ENCODE measurements around the gene MUC20.
"Not testable (repeated sequence)": the region's sequence is repeated elsewhere in the genome, so short reads cannot be mapped to it uniquely, and the experiment has no call there.

The MUC20 gene

DNA sequence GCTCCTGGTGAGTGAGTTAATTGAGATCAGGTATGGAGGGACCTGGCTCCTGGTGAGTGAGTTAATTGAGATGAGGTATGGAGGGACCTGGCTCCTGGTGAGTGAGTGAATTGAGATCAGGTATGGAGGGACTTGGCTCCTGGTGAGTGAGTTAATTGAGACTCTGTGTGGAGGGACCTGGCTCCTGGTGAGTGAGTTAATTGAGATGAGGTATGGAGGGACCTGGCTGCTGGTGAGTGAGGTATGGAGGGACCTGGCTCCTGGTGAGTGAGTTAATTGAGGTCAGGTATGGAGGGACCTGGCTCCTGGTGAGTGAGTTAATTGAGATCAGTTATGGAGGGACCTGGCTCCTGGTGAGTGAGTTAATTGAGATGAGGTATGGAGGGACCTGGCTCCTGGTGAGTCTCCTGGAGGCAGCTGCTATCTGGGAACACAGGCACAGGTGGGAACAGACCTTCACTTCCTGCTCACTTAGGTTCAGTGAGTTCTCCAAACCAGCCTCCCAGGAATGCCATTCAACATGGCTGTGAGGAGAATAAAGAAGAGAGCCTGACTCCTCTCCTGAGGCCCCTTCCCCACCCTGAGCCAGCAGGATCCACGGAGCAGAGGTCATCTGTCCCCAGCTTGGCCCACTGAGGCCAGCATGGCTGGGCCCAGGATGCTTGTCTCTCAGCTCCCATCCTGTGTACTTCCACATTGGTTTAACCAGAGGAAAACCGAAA lies 9.5 kb upstream of the MUC20 start:
- not testable (repeated sequence) for DNase-seq (ENCODE audit: low read depth in 2 of 2)

DNA sequence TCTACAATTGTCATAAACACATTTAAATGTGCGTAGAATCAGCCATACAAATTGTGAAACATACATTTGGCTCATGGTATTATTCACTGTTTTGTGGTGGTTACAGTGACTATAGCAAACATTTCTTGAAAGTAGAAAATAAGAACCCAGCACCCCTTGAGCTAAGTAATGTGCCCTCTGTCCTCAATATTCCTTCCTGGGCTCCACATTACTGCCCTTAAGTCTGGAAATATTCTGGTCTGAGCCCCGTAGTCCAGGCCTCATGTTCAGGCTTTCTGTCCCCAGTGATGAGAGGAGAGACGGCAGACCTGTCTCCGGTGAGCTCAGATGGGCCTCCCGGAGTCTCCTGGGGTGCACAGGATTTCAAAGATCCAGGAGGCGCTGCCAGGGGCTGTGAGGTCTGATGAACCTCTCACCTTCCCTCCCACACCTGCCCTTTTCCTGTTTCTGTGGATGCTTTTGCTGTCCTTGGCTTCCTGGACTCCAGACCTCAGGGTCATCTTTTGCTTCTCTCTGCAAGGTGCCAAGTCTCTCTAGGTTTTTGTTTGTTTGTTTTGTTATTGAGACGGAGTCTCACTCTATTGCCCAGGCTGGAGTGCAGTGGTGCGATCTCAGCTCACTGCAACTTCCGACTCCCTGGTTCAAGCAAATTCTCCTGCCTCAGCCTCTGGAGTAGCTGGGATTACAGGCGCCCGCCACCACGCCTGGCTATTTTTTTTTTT lies 8.8 kb upstream of the MUC20 start:
- no peak for DNase-seq (ENCODE audit: low read depth in 2 of 2)

DNA sequence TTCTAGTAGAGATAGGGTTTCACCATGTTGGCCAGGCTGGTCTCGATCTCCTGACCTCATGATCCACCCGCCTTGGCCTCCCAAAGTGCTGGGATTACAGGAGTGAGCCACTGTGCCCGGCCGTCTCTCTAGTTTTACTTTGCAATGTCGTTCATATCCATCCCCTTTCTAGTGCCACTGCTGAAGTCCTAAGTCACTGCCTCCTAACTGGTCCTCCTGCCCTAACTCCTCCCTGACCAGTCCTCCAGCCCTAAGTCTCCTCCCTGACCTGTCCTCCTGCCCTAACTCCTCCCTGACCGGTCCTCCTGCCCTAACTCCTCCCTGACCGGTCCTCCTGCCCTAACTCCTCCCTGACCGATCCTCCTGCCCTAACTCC lies 8.3 kb upstream of the MUC20 start:
- DNase-seq (ENCODE audit: low read depth in 2 of 2) = not testable (repeated sequence)

DNA sequence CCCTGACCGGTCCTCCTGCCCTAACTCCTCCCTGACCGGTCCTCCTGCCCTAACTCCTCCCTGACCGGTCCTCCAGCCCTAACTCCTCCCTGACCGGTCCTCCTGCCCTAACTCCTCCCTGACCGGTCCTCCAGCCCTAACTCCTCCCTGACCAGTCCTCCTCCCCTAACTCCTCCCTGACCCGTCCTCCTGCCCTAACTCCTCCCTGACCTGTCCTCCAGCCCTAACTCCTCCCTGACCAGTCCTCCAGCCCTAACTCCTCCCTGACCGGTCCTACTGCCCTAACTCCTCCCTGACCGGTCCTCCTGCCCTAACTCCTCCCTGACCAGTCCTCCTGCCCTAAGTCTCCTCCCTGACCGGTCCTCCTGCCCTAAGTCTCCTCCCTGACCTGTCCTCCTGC lies 7.6 kb upstream of the MUC20 start:
- not testable (repeated sequence) for DNase-seq (ENCODE audit: low read depth in 2 of 2)

DNA sequence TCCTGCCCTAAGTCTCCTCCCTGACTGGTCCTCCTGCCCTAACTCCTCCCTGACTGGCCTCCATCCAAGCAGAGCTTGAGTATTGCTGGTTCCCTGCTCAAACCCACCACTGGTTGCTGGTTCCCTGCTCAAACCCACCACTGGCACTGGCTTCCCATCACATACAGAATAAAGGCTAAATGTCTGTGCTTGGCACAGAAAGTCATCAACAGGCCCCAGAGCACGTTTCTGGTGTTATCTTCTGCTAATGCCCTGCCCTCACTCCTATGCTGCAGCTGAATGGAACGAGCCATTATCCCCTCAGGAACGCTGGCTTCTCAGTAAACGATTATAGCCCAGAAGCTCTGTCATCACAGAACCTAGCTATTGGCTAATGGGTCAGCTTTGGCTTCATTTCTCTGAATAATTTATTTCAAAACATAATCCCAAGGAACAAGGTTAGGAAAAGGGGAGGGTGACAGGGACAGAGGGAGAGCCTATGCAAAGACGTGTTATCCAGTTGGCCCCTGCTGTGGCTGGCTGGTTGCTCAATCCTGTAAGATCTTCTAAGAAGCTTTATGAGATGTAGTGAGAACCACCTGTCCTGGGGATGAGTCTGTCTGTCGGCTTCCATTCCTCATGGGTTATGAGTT lies 6.3 kb upstream of the MUC20 start:
- DNase-seq (ENCODE audit: low read depth in 2 of 2) = no peak

DNA sequence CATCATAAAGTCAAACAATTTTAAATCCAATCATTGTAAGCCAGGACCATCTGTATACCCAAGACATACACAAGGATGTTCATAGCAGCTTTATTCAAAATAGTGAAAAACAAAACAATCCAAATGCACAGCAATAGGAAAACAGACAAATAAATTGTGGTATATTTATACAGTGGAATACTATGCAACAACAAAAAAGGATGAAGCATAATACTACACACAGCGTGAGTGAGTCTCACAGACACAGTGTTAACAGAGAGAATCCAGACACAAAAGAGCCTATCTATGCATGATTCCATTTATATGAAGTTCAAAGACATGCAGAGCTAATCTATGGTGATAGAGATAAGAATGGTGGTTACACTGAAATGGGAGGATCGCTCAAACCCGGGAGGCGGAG lies 5.6 kb upstream of the MUC20 start:
- no peak for DNase-seq (ENCODE audit: low read depth in 2 of 2)

DNA sequence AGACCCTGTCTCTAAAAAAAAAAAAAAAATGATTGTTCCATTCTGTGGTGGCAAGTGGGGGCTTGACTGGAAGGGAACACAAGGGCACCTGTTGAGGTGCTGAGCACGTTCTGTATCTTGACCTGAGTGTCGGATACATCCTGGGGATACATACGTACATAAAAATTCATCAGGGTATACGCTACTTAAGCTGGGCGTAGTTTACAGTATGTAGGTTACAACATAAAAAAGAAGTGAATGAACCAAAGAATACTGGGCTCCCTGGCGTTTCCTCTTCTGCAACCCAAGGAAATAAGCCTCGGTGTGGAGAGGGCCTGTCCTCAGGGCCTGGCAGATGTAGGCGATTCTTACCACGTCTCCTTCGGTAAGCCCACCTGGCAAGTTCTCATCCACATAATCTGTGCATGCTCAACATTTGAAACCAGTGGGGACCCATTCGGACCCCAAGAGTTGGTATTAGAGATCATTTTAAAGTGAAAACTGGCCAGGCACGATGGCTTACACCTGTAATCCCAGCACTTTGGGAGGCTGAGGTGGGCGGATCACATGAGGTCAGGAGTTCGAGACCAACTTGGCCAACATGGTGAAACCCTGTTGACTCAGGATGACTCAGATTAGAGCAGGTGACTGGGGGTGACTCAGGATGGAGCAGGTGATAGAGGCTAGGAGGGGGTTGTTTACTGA lies 5.1 kb upstream of the MUC20 start:
- no peak for DNase-seq (ENCODE audit: low read depth in 2 of 2)

DNA sequence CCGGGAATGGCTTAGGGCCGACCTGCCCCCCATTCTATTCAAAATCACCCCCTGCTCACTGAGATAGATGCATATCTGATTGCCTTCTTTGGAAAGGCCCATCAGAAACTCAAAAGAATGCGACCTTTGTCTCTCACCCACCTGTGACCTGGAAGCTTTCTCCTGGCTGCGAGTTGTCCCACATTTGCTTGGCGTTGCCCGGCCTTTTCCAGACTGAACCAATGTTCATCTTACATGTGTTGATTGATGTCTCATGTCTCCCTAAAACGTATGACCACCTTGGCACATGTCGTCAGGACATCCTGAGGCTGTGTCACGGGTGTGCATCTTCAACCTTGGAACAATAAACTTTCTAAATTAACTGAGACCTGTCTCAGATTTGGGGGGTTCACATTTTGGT lies 3.4 kb upstream of the MUC20 start:
- no peak for DNase-seq (ENCODE audit: low read depth in 2 of 2)

DNA sequence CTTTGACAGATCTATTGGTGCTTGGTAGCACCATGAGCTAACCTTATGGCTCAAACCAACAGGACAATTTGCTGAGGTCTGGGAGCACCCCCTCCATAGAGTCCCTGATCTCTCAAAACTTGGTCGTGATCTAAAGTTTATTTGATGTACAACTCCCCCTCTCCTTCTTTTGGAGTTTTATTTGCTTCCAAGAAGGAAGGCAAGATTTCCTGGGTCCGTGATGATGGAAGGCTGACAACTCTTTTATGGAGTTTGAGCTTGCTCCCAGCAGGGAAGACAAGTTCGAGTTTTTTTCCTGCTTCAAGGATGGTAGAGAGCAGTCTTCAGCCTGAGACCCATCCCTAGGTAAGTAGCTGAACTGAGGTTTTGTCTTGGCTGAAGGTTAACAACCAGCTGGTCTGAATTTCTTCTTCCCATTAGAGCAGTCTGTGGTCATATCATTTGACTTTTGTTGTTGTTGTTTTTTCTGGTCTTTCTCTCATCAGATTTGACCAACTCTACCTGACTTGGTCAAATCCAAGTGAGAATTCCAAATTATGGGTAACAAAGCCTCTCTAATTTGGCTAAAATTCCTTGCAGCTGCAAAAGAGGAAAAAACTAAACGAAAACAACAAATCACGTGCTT lies 2.8 kb upstream of the MUC20 start:
- no peak for DNase-seq (ENCODE audit: low read depth in 2 of 2)

DNA sequence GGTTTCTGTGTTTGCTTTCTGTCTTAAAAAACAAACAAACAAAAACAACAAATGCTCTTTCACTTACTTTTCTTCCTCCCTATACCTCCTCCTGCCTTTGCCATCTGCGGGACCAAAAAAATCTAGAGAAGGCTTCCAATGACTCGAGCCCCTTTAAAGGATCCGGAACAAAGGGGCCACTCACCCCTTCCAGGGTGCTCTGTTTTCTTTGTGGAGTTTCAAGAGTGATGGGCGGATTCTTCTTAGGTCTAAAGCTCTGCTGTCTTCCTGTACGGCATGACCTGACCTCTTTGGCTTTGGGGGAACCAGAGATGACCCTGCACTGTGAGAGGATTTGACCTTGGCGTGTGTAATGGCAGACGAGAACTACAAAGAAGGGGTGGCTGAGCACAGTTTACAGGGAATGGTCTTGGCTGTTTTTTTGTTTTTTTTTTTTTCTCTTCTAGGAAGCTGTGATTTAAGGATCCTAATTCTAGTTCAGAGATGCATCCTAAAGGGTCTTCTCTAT lies 2.2 kb upstream of the MUC20 start:
- DNase-seq (ENCODE audit: low read depth in 2 of 2) = no peak

DNA sequence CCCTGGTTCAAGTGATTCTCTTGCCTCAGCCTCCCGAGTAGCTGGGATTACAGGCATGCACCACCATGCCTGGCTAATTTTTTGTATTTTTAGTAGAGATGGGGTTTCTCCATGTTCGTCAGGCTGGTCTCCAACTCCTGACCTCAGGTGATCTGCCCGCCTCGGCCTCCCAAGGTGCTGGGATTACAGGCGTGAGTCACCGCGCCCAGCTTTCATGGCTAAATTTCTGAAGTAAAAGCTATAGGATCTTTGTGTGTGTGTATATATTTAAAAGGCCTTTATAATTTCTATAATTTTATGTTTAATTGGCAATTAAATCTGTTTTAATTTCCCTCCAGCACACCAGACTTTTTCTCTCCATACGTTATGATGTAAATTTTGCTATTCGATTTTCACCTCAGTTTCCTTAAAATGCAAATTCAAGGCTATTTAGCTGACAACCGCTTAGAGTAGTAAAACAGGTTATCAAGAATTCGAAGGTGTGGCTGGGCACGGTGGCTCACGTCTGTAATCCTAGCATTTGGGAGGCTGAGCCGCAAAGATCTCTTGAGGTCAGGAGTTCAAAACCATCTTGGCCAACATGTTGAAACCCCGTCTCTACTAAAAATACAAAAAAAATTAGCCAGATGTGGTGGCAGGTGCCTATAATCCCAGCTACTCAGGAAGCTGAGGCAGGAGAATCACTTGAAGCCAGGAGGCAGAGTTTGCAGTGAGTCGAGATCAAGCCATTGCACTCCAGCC lies 1.1 kb upstream of the MUC20 start:
- not testable (repeated sequence) for DNase-seq (ENCODE audit: low read depth in 2 of 2)

DNA sequence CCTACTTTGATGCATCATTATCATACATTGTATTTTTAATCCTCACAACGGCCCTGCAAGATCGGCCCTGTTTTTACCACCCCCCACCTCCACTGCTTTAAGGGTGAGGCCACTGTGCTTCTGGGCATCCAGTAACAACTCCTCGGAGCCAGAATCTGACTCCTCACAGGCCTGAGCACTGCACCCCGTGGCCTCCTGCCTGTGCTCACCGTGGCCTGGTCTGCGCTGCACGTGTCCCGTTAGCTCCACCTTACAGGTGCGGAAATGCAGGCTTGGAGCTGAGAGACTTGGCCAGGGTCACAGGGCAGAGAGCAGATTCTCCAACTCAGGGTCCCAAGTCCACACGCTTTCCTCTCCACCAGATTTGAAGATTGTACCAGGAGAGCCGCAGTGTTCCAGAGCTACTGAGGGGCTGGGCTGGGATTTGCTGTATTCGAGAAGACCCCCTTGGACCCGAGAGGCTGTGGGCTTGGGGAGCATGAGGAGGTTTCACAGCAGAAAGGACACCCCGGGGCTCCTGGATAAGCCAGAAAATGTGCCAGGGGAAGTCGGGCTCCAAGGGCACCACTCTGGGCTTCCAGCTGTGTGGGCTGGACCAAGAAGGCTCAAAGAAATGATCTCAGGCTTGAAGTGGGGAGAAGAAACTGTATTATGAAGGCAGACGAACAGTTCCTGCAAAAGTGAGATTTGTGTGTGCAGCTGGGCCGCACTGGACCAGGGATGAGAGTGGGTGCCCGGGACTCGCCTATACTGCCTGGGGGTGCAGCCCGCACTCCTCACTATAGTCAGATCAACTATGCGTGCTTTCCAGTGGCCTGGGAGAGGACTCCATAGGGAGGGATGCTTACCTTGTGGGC lies 1.6 kb downstream of the MUC20 start:
- not testable (repeated sequence) for DNase-seq (ENCODE audit: low read depth in 2 of 2)

DNA sequence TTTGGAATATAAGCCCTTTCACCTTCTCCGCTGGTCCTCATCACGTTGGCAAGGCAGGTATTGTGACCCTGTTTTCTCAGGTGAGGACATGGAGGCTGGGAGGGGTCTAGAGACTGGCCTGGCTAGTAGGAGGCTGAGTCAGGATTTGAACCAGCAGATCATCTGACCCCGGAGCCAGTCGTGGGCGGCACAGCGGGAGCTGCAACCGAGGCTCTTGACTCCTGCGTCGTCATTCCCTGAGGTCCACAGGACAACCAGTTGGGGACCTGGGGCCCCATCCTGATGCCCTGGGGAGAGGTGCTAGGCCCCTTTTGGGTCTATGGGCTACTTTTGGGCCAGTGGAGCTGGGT lies 2.2 kb downstream of the MUC20 start:
- DNase-seq (ENCODE audit: low read depth in 2 of 2) = not testable (repeated sequence)

DNA sequence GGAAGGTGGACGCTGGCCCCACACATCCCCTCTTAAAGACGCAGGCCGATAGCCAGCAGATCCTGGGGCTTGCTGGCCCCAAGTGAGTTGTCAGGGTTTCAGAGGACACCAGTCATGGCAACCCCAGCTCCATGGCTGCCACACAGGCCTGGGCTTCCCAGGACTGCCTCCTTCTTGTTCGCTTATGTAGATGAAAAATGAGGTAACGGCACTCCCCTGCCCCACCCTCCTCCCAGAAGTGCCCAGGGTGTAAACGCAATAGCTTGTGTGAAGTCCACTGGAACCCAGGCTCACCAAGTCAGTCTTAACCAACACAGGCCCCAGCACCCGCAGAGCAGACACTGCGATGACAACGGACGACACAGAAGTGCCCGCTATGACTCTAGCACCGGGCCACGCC lies 3.6 kb downstream of the MUC20 start:
- not testable (repeated sequence) for DNase-seq (ENCODE audit: low read depth in 2 of 2)

DNA sequence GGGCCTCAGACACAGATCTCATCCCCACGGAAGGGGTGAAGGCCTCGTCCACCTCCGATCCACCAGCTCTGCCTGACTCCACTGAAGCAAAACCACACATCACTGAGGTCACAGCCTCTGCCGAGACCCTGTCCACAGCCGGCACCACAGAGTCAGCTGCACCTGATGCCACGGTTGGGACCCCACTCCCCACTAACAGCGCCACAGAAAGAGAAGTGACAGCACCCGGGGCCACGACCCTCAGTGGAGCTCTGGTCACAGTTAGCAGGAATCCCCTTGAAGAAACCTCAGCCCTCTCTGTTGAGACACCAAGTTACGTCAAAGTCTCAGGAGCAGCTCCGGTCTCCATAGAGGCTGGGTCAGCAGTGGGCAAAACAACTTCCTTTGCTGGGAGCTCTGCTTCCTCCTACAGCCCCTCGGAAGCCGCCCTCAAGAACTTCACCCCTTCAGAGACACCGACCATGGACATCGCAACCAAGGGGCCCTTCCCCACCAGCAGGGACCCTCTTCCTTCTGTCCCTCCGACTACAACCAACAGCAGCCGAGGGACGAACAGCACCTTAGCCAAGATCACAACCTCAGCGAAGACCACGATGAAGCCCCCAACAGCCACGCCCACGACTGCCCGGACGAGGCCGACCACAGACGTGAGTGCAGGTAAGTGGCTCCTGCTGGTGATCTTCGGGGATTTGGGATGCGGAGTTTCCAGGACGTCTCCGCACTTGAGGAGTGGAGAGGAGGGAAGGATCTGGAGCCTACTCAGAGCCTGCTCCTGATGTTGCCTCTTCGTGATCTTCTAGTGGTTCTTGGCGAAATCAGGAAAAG lies 5.3 kb downstream of the MUC20 start:
- not testable (repeated sequence) for DNase-seq (ENCODE audit: low read depth in 2 of 2)

DNA sequence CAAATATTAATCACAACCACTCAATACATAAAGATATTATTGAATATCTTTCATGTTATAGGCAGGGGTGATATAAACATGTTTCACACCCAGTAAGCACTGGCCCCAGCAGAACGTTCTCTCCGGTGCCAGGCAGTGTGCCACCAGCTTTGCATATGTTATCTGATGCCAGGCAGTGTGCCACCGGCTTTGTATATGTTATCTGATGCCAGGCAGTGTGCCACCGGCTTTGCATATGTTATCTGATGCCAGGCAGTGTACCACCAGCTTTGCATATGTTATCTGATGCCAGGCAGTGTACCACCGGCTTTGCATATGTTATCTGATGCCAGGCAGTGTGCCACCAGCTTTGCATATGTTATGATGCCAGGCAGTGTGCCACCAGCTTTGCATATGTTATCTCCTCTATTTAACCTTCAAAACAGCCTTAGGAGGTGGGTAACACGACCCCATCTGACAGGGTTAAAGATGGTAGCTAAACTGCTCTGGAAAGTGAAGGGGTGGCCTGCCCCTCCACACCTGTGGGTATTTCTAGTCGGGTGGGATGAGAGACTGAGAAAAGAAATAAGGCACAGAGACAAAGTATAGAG lies 6.9 kb downstream of the MUC20 start:
- no peak for DNase-seq (ENCODE audit: low read depth in 2 of 2)

DNA sequence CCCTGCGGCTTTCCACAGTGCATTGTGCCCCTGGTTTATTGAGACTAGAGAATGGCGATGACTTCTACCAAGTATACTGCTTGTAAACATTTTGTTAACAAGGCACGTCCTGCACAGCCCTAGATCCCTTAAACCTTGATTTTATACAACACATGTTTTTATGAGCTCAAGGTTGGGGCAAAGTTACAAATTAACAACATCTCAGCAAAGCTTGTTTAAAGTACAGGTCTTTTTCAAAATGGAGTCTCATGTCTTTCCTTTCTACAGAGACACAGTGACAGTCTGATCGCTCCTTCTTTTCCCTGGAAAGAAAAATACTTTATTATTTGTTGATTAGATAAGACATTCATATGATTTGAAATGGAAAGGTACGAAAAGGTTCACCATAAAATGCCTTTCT lies 8.0 kb downstream of the MUC20 start:
- DNase-seq (ENCODE audit: low read depth in 2 of 2) = not testable (repeated sequence)

DNA sequence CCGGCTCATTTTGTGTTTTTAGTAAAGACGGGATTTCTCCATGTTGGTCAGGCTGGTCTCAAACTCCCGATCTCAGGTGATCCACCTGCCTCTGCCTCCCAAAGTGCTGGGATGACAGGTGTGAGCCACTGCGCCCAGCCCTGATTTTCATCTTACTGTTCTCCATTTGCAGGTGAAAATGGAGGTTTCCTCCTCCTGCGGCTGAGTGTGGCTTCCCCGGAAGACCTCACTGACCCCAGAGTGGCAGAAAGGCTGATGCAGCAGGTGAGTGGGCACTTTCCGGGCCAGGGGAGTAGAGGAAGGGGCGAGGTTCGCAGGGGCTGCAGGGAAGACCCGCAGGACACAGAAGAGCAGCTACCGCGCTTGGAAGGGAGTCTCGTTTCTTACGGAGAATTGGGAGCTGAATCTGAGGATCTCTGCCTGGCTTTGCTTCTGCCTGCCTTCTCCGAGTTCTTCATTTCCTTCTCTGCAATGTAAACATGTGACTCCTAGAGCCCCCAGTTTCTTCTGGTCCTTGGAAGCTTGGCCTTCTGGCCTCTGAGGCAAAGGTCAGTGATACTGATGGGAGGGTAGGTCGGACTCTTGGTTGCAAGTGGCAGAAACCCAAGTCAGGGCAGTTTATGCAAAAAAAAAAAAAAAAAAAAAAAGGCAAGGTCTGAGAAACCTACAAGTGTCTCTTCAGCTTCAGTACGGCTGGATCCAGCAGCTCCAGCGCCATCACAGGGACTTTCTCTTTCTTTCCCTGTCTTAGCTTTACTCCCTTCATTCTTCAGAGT lies 8.9 kb downstream of the MUC20 start:
- no peak for DNase-seq (ENCODE audit: low read depth in 2 of 2)

Measured in stimulated activated CD8-positive, alpha-beta memory T cell treated with anti-CD3 and anti-CD28 coated beads, Interleukin-7, amount 100 ng/mL, for 4 hours (primary cell).